Esophagus squamous epithelium (tissue), 4 donors: ENCODE measurements around the gene ARIH2.
A peak's percentile ranks its signal among the peaks of the same experiment; 100 is the strongest.

Source experiments
- POLR2A ChIP-seq, 4 donors: fragments of 450-650 bp; IDR thresholded peaks; one replicate each; pipeline ENCODE4 v1.6.1; 2017; ENCODE audit warnings: antibody characterized with exemption in 4 of 4, mild to moderate bottlenecking in 4 of 4, moderate library complexity in 3 of 4
- TF ChIP-seq, protein P1 (sequence below), 6 experiments: fragments of 450-650 bp in 4 of 6; fragments of 200-600 bp in 2 of 6; sonication (generic) in 2 of 6; IDR thresholded peaks; one replicate each; pipeline ENCODE4 v1.5.1; 2016 to 2019; ENCODE audit warnings: antibody characterized with exemption in 6 of 6, mild to moderate bottlenecking in 4 of 6, moderate library complexity in 4 of 6

DNA sequence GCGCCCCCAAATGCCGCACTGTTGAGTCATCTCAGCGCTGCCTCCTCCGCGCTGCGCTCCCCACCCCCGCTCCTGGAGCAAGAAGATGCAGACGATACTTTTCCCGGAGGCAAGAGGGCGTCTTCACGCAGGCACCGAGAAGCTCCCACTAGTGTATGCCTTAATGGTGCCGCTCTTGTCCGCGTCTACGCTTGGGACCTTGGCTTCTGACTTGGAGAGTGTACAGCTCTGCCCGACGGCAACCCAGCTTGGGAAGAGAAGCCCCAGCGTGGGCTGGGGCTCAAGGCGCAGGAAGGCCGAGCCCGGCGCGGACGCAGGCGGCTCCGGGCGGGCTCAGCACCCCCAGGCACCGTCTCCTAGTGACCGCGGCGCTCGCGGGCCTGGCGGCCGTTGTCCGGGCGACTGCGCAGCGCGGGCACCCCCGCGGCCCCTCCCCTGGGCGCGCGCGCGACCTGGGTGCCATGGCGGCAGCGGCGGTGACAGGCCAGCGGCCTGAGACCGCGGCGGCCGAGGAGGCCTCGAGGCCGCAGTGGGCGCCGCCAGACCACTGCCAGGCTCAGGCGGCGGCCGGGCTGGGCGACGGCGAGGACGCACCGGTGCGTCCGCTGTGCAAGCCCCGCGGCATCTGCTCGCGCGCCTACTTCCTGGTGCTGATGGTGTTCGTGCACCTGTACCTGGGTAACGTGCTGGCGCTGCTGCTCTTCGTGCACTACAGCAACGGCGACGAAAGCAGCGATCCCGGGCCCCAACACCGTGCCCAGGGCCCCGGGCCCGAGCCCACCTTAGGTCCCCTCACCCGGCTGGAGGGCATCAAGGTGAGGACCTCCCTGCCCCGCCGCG lies 71.4 kb downstream of the ARIH2 start, which contains the start of gene P4HTM:
- TF ChIP-seq, protein P1, sequence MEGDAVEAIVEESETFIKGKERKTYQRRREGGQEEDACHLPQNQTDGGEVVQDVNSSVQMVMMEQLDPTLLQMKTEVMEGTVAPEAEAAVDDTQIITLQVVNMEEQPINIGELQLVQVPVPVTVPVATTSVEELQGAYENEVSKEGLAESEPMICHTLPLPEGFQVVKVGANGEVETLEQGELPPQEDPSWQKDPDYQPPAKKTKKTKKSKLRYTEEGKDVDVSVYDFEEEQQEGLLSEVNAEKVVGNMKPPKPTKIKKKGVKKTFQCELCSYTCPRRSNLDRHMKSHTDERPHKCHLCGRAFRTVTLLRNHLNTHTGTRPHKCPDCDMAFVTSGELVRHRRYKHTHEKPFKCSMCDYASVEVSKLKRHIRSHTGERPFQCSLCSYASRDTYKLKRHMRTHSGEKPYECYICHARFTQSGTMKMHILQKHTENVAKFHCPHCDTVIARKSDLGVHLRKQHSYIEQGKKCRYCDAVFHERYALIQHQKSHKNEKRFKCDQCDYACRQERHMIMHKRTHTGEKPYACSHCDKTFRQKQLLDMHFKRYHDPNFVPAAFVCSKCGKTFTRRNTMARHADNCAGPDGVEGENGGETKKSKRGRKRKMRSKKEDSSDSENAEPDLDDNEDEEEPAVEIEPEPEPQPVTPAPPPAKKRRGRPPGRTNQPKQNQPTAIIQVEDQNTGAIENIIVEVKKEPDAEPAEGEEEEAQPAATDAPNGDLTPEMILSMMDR (IDR thresholded peaks at IDR 0.05), result peak in 4 of 6 experiments; percentile 5 to 22 (median 12)
- TF ChIP-seq POLR2A (IDR thresholded peaks at IDR 0.05), result peak in 2 of 4 donors; percentile 44 to 53
